Hepatocyte (in vitro differentiated cells): ENCODE results near the gene LEPR. TPM values are rescaled to one million over a fixed set of nuclear protein-coding genes. Genes with fewer than 3 reads are reported as not detected.

Experiments used
- DNase-seq: peaks from one replicate; pipeline ENCODE4 v3.0.0-alpha.2; 2016; ENCODE audit warnings: low spot score
- H2AFZ ChIP-seq: fragments of 200-600 bp; sonication (generic); 2 replicates; pipeline ENCODE4 v1.6.0; 2016; ENCODE audit warnings: antibody characterized with exemption, mild to moderate bottlenecking
- H3K27ac ChIP-seq: fragments of 200-600 bp; sonication (generic); 2 replicates; pipeline ENCODE4 v1.5.1; 2016; ENCODE audit warnings: mild to moderate bottlenecking
- H3K27me3 ChIP-seq: fragments of 200-600 bp; sonication (generic); 2 replicates; pipeline ENCODE4 v1.6.1; 2016
- H3K36me3 ChIP-seq: fragments of 200-600 bp; sonication (generic); replicated peaks from 2 replicates; pipeline ENCODE4 v1.5.1; 2016; ENCODE audit warnings: low read depth; ENCODE audit not compliant: insufficient read depth
- H3K4me1 ChIP-seq: fragments of 200-600 bp; sonication (generic); 2 replicates; pipeline ENCODE4 v1.5.1; 2016; ENCODE audit warnings: mild to moderate bottlenecking, moderate library complexity; ENCODE audit not compliant: insufficient read depth
- H3K4me2 ChIP-seq: fragments of 200-600 bp; sonication (generic); 2 replicates; pipeline ENCODE4 v1.6.0; 2016
- H3K4me3 ChIP-seq: fragments of 200-600 bp; sonication (generic); 2 replicates; pipeline ENCODE4 v1.5.1; 2016; ENCODE audit warnings: mild to moderate bottlenecking
- H3K79me2 ChIP-seq: fragments of 200-600 bp; sonication (generic); 2 replicates; pipeline ENCODE4 v1.6.0; 2017; ENCODE audit warnings: mild to moderate bottlenecking
- H3K9me2 ChIP-seq: fragments of 200-600 bp; sonication (generic); replicated peaks from 2 replicates; pipeline ENCODE4 v1.6.0; 2017; ENCODE audit warnings: mild to moderate bottlenecking; ENCODE audit not compliant: insufficient read depth
- H3K9me3 ChIP-seq: fragments of 200-600 bp; sonication (generic); 2 replicates; pipeline ENCODE4 v1.5.1; 2016; ENCODE audit warnings: low read depth, mild to moderate bottlenecking
- H4K20me1 ChIP-seq: fragments of 200-600 bp; sonication (generic); 2 replicates; pipeline ENCODE4 v1.6.0; 2016; ENCODE audit warnings: mild to moderate bottlenecking; ENCODE audit not compliant: insufficient read depth, poor library complexity, severe bottlenecking
- CTCF ChIP-seq: fragments of 200-600 bp; sonication (generic); IDR thresholded peaks from 2 replicates; pipeline ENCODE4 v1.5.1; 2016; ENCODE audit warnings: antibody characterized with exemption, mild to moderate bottlenecking; ENCODE audit not compliant: poor library complexity
- EZH2 ChIP-seq: fragments of 200-600 bp; sonication (generic); IDR thresholded peaks from 2 replicates; pipeline ENCODE4 v1.6.1; 2016; ENCODE audit warnings: antibody characterized with exemption, mild to moderate bottlenecking, borderline replicate concordance
- EZH2phosphoT487 ChIP-seq: fragments of 200-600 bp; sonication (generic); IDR thresholded peaks from one replicate; pipeline ENCODE4 v1.6.1; 2018; ENCODE audit warnings: antibody characterized with exemption, mild to moderate bottlenecking, low read depth, moderate library complexity; ENCODE audit not compliant: unreplicated experiment, severe bottlenecking
- WGBS: methylation state at CpG from one replicate; pipeline ENCODE4 v1.1.6; 2016; ENCODE audit warnings: low lambda C conversion rate; ENCODE audit errors: missing lambda C conversion rate; 5-methylcytosine and 5-hydroxymethylcytosine counted together
- polyA plus RNA-seq: library from polyadenylated mRNA; unstranded; fragments of >200 nt; fragmentation: Nextera tagmentation; extraction: Ambion mirVana; gene quantifications from 2 replicates; pipeline ENCODE4 v1.2.1, GENCODE V29; 2016
- total RNA-seq: library from RNA; depleted of rRNA; stranded (reverse); fragments of >200 nt; gene quantifications from 2 replicates; pipeline ENCODE4 v1.2.3, GENCODE V29; 2014

The LEPR gene
- total and polyA plus RNA-seq, 2 experiments from 2014 or later: 1.3 to 6.1 TPM

- Histone ChIP-seq H3K79me2 (no peaks in the 10 kb centered on the region), H3K4me1 (peaks cover 5% of the 10 kb centered on the region), H3K9me3 (no peaks in the 10 kb centered on the region), H2AFZ (no peak overlapping the region), H3K27me3 (no peaks in the 10 kb centered on the region), H3K36me3 (no peaks in the 10 kb centered on the region), H3K27ac (no peak overlapping the region), H4K20me1 (no peaks in the 10 kb centered on the region), H3K4me3 (no peak overlapping the region), H3K4me2 (no peak overlapping the region), H3K9me2 (no peaks in the 10 kb centered on the region)
- no peak for DNase-seq
- 98% methylated on average over 4 of the region's 4 CpGs for WGBS
- TF ChIP-seq EZH2 (no peak), CTCF (no peak), EZH2phosphoT487 (no peak)
These were observed 10.6 kb upstream of the LEPR start for GRCh38 chr1:65409816-65410326.

GRCh38 chr1:65412256-65412983 lies 8.0 kb upstream of the LEPR start:
- no peak for DNase-seq
- H3K36me3 ChIP-seq: no peaks in the 10 kb centered on the region
- no peak overlapping the region for H3K4me2 ChIP-seq
- peaks cover 5% of the 10 kb centered on the region for H3K4me1 ChIP-seq
- H3K27ac ChIP-seq: no peak overlapping the region
- H3K27me3 ChIP-seq: no peaks in the 10 kb centered on the region
- H3K9me2 ChIP-seq: no peaks in the 10 kb centered on the region
- H4K20me1 ChIP-seq: no peaks in the 10 kb centered on the region
- TF ChIP-seq CTCF: no peak
- TF ChIP-seq EZH2phosphoT487: no peak
- TF ChIP-seq EZH2: no peak
- H3K79me2 ChIP-seq: no peaks in the 10 kb centered on the region
- no peaks in the 10 kb centered on the region for H3K9me3 ChIP-seq
- 86% methylated on average over 4 of the region's 4 CpGs for WGBS
- no peak overlapping the region for H2AFZ ChIP-seq
- no peak overlapping the region for H3K4me3 ChIP-seq

GRCh38 chr1:65412984-65413375 lies 7.5 kb upstream of the LEPR start:
- Histone ChIP-seq H3K9me3 (no peaks in the 10 kb centered on the region), H4K20me1 (no peaks in the 10 kb centered on the region), H3K4me2 (no peak overlapping the region), H3K4me1 (peaks cover 5% of the 10 kb centered on the region), H3K79me2 (no peaks in the 10 kb centered on the region), H3K36me3 (no peaks in the 10 kb centered on the region), H3K27me3 (no peaks in the 10 kb centered on the region), H2AFZ (no peak overlapping the region), H3K4me3 (no peak overlapping the region), H3K27ac (no peak overlapping the region), H3K9me2 (no peaks in the 10 kb centered on the region)
- 93% methylated on average over 3 of the region's 3 CpGs for WGBS
- DNase-seq: no peak
- TF ChIP-seq CTCF (no peak), EZH2phosphoT487 (no peak), EZH2 (no peak)
